HCT116 (cell line): ENCODE measurements around the gene RPL10A. TPM values are rescaled to one million over a fixed set of nuclear protein-coding genes. Genes with fewer than 3 reads are reported as not detected.

ENCODE experiments used
- ATAC-seq: fragments of 200-7000 bp; cut with Tn5 transposase; 2 replicates; pipeline ENCODE4 v1.9.1; 2020; ENCODE audit warnings: mild to moderate bottlenecking, moderate library complexity
- BruUV-seq: library from RNA; stranded (reverse); fragments of 400-500 nt; replicated peaks from 2 replicates; lab custom pipeline; 2021; lab: Mats Ljungman, UMichigan
- CTCF ChIA-PET: fragments of 300-600 bp; sonication (Branson Sonifier 250); formaldehyde crosslinking; loops from one replicate; lab custom pipeline; 2021; ENCODE audit warnings: antibody characterized with exemption; lab: Charles Lee
- POLR2A ChIA-PET: fragments of 300-600, 350-600 bp; sonication (Branson Sonifier 250); formaldehyde crosslinking; loops from one replicate; lab custom pipeline; 2021; ENCODE audit warnings: antibody characterized with exemption; lab: Charles Lee
- RAD21 ChIA-PET, 2 experiments: fragments of 300-600 bp; sonication (Branson Sonifier 250); formaldehyde crosslinking; loops; one replicate each; lab custom pipeline; 2023; ENCODE audit warnings: low total read pairs in 2 of 2; ENCODE audit not compliant: uncharacterized antibody in 2 of 2, unreplicated experiment in 2 of 2, low non-redundant PET in 1 of 2; lab: Charles Lee
- DNase-seq: peaks from one replicate; pipeline ENCODE4 v3.0.0-alpha.2; 2010; ENCODE audit warnings: low read depth, low spot score
- H2AFZ ChIP-seq: fragments of 200-600 bp; shearing (Covaris generic), sonication (generic); 2 replicates; pipeline ENCODE4 v1.6.1; 2017; ENCODE audit warnings: low read depth, mixed run types, mixed read lengths, antibody characterized with exemption, low read length; ENCODE audit not compliant: poor library complexity, severe bottlenecking
- H3K27ac ChIP-seq: 2 replicates; pipeline ENCODE4 v1.5.1; 2012; ENCODE audit warnings: low read depth, low read length
- H3K27me3 ChIP-seq: fragments of 200-600 bp; sonication (generic); 2 replicates; pipeline ENCODE4 v1.6.1; 2016; ENCODE audit warnings: mixed run types, low read length, mixed read lengths; ENCODE audit not compliant: insufficient read depth
- H3K36me3 ChIP-seq, 2 experiments: fragments of 200-500 bp in 1 of 2; fragments of 200-600 bp in 1 of 2; sonication (Bioruptor generic) in 1 of 2; sonication (generic) in 1 of 2; 2 replicates each; pipeline versions ENCODE4 v1.5.1 to v1.6.1; 2014 to 2016; ENCODE audit warnings: low read length in 2 of 2, inconsistent platforms in 1 of 2, mixed read lengths in 1 of 2, mixed run types in 1 of 2; ENCODE audit not compliant: insufficient read depth in 2 of 2, control insufficient read depth in 1 of 2
- H3K4me1 ChIP-seq, 2 experiments: fragments of 200-600 bp in 1 of 2; sonication (generic) in 1 of 2; 2 replicates each; pipeline versions ENCODE4 v1.5.1 to v1.6.1; 2012 to 2017; ENCODE audit warnings: low read length in 2 of 2, inconsistent platforms in 1 of 2, mild to moderate bottlenecking in 1 of 2, mixed read lengths in 1 of 2, mixed run types in 1 of 2, moderate library complexity in 1 of 2; ENCODE audit not compliant: insufficient read depth in 2 of 2, control insufficient read depth in 1 of 2
- H3K4me2 ChIP-seq: fragments of 200-600 bp; sonication (generic); 2 replicates; pipeline ENCODE4 v1.6.1; 2017; ENCODE audit warnings: mixed run types, low read length, mixed read lengths
- H3K4me3 ChIP-seq, 2 experiments: fragments of 200-600 bp in 1 of 2; sonication (generic) in 1 of 2; replicated peaks in 1 of 2; 2 replicates each; pipeline ENCODE4 v1.5.1; 2011 to 2016; ENCODE audit warnings: low read length in 2 of 2, control low read depth in 1 of 2, low read depth in 1 of 2, mild to moderate bottlenecking in 1 of 2, mixed read lengths in 1 of 2, mixed run types in 1 of 2
- H3K79me2 ChIP-seq: fragments of 200-600 bp; sonication (generic); 2 replicates; pipeline ENCODE4 v1.6.1; 2017; ENCODE audit warnings: mild to moderate bottlenecking, mixed run types, low read length, moderate library complexity, mixed read lengths; ENCODE audit not compliant: insufficient read depth
- H3K9ac ChIP-seq: fragments of 200-600 bp; sonication (generic); 2 replicates; pipeline ENCODE4 v1.6.1; 2016; ENCODE audit warnings: low read length, mixed read lengths
- H3K9me2 ChIP-seq: fragments of 200-600 bp; sonication (generic), shearing (Covaris generic); 2 replicates; pipeline ENCODE4 v1.6.1; 2017; ENCODE audit warnings: mixed run types, mild to moderate bottlenecking, moderate library complexity; ENCODE audit not compliant: insufficient read depth
- H3K9me3 ChIP-seq, 2 experiments: fragments of 200-500 bp in 1 of 2; fragments of 200-600 bp in 1 of 2; sonication (Bioruptor generic) in 1 of 2; sonication (generic) in 1 of 2; 2 replicates each; pipeline ENCODE4 v1.6.1; 2014 to 2017; ENCODE audit warnings: low read length in 2 of 2, mixed read lengths in 2 of 2, inconsistent platforms in 1 of 2, low read depth in 1 of 2, mild to moderate bottlenecking in 1 of 2, mixed run types in 1 of 2, moderate library complexity in 1 of 2; ENCODE audit not compliant: control insufficient read depth in 1 of 2, insufficient read depth in 1 of 2
- H4K20me1 ChIP-seq: fragments of 200-600 bp; sonication (generic), shearing (Covaris generic); 2 replicates; pipeline ENCODE4 v1.6.1; 2017; ENCODE audit warnings: mixed run types, mild to moderate bottlenecking, moderate library complexity; ENCODE audit not compliant: insufficient read depth
- ATF3 ChIP-seq: IDR thresholded peaks from 2 replicates; pipeline ENCODE4 v1.6.1; 2012
- CEBPB ChIP-seq: IDR thresholded peaks from 2 replicates; pipeline ENCODE4 v1.6.1; 2012; ENCODE audit warnings: low read depth
- ELF1 ChIP-seq: IDR thresholded peaks from 2 replicates; pipeline ENCODE4 v1.6.1; 2012; ENCODE audit warnings: low read depth, borderline replicate concordance
- EZH2 ChIP-seq: fragments of 200-600 bp; sonication (generic); IDR thresholded peaks from 2 replicates; pipeline ENCODE4 v1.6.1; 2017; ENCODE audit warnings: antibody characterized with exemption, mixed run types
- EZH2phosphoT487 ChIP-seq: fragments of 200-600 bp; IDR thresholded peaks from 2 replicates; pipeline ENCODE4 v1.6.1; 2018; ENCODE audit warnings: antibody characterized with exemption, borderline replicate concordance
- FOSL1 ChIP-seq: IDR thresholded peaks from 2 replicates; pipeline ENCODE4 v1.6.1; 2012; ENCODE audit warnings: low read depth
- JUND ChIP-seq: IDR thresholded peaks from 2 replicates; pipeline ENCODE4 v1.6.1; 2012
- POLR2A ChIP-seq: IDR thresholded peaks from 2 replicates; pipeline ENCODE4 v1.7.0; 2011; ENCODE audit warnings: borderline replicate concordance; ENCODE audit not compliant: insufficient read depth, insufficient read length; ENCODE audit errors: extremely low read depth
- POLR2AphosphoS5 ChIP-seq: IDR thresholded peaks from 2 replicates; pipeline ENCODE4 v1.6.1; 2011; ENCODE audit warnings: mild to moderate bottlenecking, low read depth, low read length, moderate library complexity
- RAD21 ChIP-seq: IDR thresholded peaks from 2 replicates; pipeline ENCODE4 v1.6.1; 2012; ENCODE audit warnings: low read depth, mild to moderate bottlenecking
- SP1 ChIP-seq: IDR thresholded peaks from 2 replicates; pipeline ENCODE4 v1.6.1; 2012; ENCODE audit warnings: low read depth
- SRF ChIP-seq: IDR thresholded peaks from 2 replicates; pipeline ENCODE4 v1.6.1; 2012; ENCODE audit warnings: low read depth
- TCF7L2 ChIP-seq: IDR thresholded peaks from 2 replicates; pipeline ENCODE4 v1.7.0; 2011; ENCODE audit warnings: borderline replicate concordance, inconsistent platforms; ENCODE audit not compliant: insufficient read depth, insufficient read length; ENCODE audit errors: extremely low read depth
- YY1 ChIP-seq: IDR thresholded peaks from 2 replicates; pipeline ENCODE4 v1.6.1; 2011; ENCODE audit warnings: low read length, low read depth, moderate library complexity, mild to moderate bottlenecking; ENCODE audit not compliant: insufficient replicate concordance; ENCODE audit errors: extremely low read depth
- ZFX ChIP-seq: fragments of 450-650 bp; IDR thresholded peaks from 2 replicates; pipeline ENCODE4 v1.6.1; 2017
- intact Hi-C: fragments of 100-400 bp; cut with micrococcal nuclease; formaldehyde crosslinking; loops from 2 replicates; pipeline ENCODE4 v1.10.0; 2022
- total RNA-seq: library from RNA; stranded (reverse); gene quantifications from one replicate; pipeline ENCODE4 v1.2.1, GENCODE V29; 2021; ENCODE audit not compliant: unreplicated experiment

The RPL10A gene
- total RNA-seq, 1 experiment from 2014 or later: 1,981 TPM

- peaks cover 11 to 24% of the 10 kb centered on the region in 2 experiments; a peak in 3 of 4 replicates for H3K4me1 ChIP-seq
- intact Hi-C loops: no loop called here
- ATAC-seq: peak; percentile 5
- H2AFZ ChIP-seq: no peak overlapping the region
- H3K9me2 ChIP-seq: no peaks in the 10 kb centered on the region
- RAD21 ChIA-PET: interaction anchor here in 1 of 2 experiments (1.3 kb wide), 1 partner anchor 24 kb away, joined by 3 read pairs; no protein-coding TSS in a partner anchor
- H3K79me2 ChIP-seq: peaks cover 41% of the 10 kb centered on the region
- peak overlapping the region; percentile 46 for H3K27ac ChIP-seq
- no TSS peak for BruUV-seq
- CTCF ChIA-PET: interaction anchor here (0.9 to 1.6 kb wide), 3 partner anchors 11 to 263 kb away, joined by 3 to 5 read pairs (median 3); no protein-coding TSS in a partner anchor
- POLR2A ChIA-PET: interaction anchor here (0.6 to 4.1 kb wide), 4 partner anchors 13 to 309 kb away, joined by 4 to 48 read pairs (median 4); no protein-coding TSS in a partner anchor
- no peak overlapping the region for H3K4me3 ChIP-seq
- no peak overlapping the region for H3K9ac ChIP-seq
- H3K36me3 ChIP-seq: peaks cover 15 to 40% of the 10 kb centered on the region in 2 experiments; a peak in 3 of 4 replicates
- peaks cover 36% of the 10 kb centered on the region; the same call in 1 of the 2 replicates for H4K20me1 ChIP-seq
- no peak for DNase-seq
- H3K4me2 ChIP-seq: no peak overlapping the region
- no peaks in the 10 kb centered on the region for H3K9me3 ChIP-seq
- TF ChIP-seq POLR2AphosphoS5: peak; percentile 1; the same call in 1 of the 2 replicates
- TF ChIP-seq EZH2: no peak
- H3K27me3 ChIP-seq: no peaks in the 10 kb centered on the region
Observed at GRCh38 chr6:35473075-35473849, 5.1 kb downstream of the RPL10A start.

GRCh38 chr6:35473850-35474130, 5.6 kb downstream of the RPL10A start:
- RAD21 ChIA-PET: interaction anchor here in 1 of 2 experiments (1.3 kb wide), 1 partner anchor 24 kb away, joined by 3 read pairs; no protein-coding TSS in a partner anchor
- no peak for DNase-seq
- no TSS peak for BruUV-seq
- Histone ChIP-seq H3K9ac (no peak overlapping the region), H3K4me1 (peaks cover 11 to 24% of the 10 kb centered on the region in 2 experiments; a peak in 3 of 4 replicates), H3K27ac (peak overlapping the region; percentile 46), H3K9me2 (no peaks in the 10 kb centered on the region), H3K4me2 (no peak overlapping the region), H4K20me1 (peaks cover 36% of the 10 kb centered on the region; the same call in 1 of the 2 replicates), H3K79me2 (peaks cover 35% of the 10 kb centered on the region), H2AFZ (no peak overlapping the region), H3K4me3 (no peak overlapping the region)
- intact Hi-C loops: no loop called here
- no peak for TF ChIP-seq SP1
- TF ChIP-seq JUND: no peak
- TF ChIP-seq YY1: no peak
- TF ChIP-seq POLR2A: no peak
- TF ChIP-seq POLR2AphosphoS5: no peak; the same call in 1 of the 2 replicates
- no peak for TF ChIP-seq FOSL1
- TF ChIP-seq ELF1: no peak
- no peak for TF ChIP-seq EZH2phosphoT487
- TF ChIP-seq ATF3: no peak
- TF ChIP-seq EZH2: no peak
- no peak for TF ChIP-seq RAD21
- TF ChIP-seq ZFX: no peak
- no peak for TF ChIP-seq TCF7L2
- no peak for TF ChIP-seq CEBPB
- TF ChIP-seq SRF: no peak
- TF ChIP-seq, all 23 proteins: peak for 0
- no peaks in the 10 kb centered on the region for H3K9me3 ChIP-seq
- ChIA-PET CTCF (interaction anchor here (0.9 to 1.6 kb wide), 3 partner anchors 11 to 263 kb away, joined by 3 to 5 read pairs (median 3); no protein-coding TSS in a partner anchor), POLR2A (interaction anchor here (0.6 to 4.1 kb wide), 3 partner anchors 12 to 309 kb away, joined by 4 to 48 read pairs (median 4); no protein-coding TSS in a partner anchor)
- no peaks in the 10 kb centered on the region for H3K27me3 ChIP-seq
- H3K36me3 ChIP-seq: peaks cover 16 to 36% of the 10 kb centered on the region in 2 experiments; a peak in 3 of 4 replicates
- ATAC-seq: peak; percentile 14; the same call in 1 of the 2 replicates
